ENCODE results near the gene ZSWIM8. TPM values are rescaled to one million over a fixed set of nuclear protein-coding genes. Genes with fewer than 3 reads are reported as not detected.

The ZSWIM8 gene
- total RNA-seq, 4 donors from 2014 or later: 66.4 to 123 (median 107) TPM

DNA sequence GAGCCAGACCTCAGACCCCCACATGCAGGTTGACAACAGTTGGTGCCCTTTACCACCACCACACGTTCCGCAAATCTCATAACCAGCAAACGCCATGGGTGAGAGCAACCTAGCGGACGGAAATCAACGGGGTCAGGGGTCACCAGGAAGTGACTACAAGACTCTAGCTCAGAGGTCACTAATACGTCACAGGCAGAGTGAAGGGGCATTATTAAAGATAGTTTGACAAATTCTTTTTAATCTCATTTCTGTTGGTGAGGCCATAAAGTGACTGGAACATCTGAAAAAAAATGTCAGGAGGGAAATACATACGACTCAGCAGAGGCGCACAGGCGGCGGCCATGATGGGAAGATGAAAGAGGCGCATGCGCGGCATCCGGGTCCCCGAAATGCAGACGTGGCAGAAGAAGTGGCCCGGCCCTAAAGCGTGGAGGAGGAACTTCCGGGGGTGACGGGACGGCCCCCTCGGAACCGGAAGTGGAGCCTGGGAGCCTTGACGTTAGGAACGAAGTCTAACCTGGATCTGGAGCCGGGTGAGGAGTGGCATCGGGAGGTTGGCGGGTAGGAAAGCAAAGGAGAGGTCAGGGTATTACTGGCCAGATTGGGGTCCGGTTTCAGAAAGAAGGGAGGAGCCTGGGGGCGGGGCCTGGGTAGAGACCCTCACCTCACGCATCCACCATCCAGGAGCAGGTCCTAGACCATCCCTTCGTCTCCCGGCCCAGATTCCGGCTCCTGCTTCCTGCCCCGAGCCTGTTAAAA, 41.3 kb upstream of the ZSWIM8 start, which contains the start of gene SEC24C:
TSS of gene SEC24C (plus strand) at position 468 of the 759 bp plus-strand sequence. CDS start 2,461 bp downstream, outside the sequence.
- peak within 1 kb of the TSS; percentile 88 to 90 (median 89) for H3K27ac ChIP-seq (replicated peaks in 1 of 4)
- intact Hi-C loops (cut with DNase I): loop anchor here (5.0 kb wide), 1 partner anchor 43 kb away; the partner anchor contains the start of gene ZSWIM8
- under 1% methylated on average over 36 of the region's 36 CpGs for WGBS
- no peaks in the 10 kb centered on the region for H3K9me3 ChIP-seq
- H3K4me3 ChIP-seq: peak within 1 kb of the TSS; percentile 78 to 96 (median 92)
- peak; percentile 99 for DNase-seq (ENCODE audit: extremely low spot score)
- H3K36me3 ChIP-seq: peaks cover 19 to 40% (median 27%) of the 10 kb centered on the region in 4 donors
- H3K4me1 ChIP-seq: peaks cover 36 to 64% (median 48%) of the 10 kb centered on the region in 4 donors
- H3K27me3 ChIP-seq: no peaks in the 10 kb centered on the region
- TF ChIP-seq CTCF (IDR thresholded peaks at IDR 0.05): no peak
- TF ChIP-seq POLR2AphosphoS5 (IDR thresholded peaks at IDR 0.05): peak; percentile 92 to 96
- TF ChIP-seq POLR2A (IDR thresholded peaks at IDR 0.05; ENCODE audit: low read depth): peak; percentile 6

GRCh38 chr10:73744664-73744975, 40.8 kb upstream of the ZSWIM8 start:
- DNase-seq (ENCODE audit: extremely low spot score): peak; percentile 92

GRCh38 chr10:73746721-73747120, 38.7 kb upstream of the ZSWIM8 start:
- H3K4me3 ChIP-seq: no peak overlapping the region
- 83% methylated on average over 2 of the region's 2 CpGs for WGBS
- no peak for DNase-seq (ENCODE audit: extremely low spot score)
- H3K27ac ChIP-seq (replicated peaks in 1 of 4): no peak overlapping the region
- no peaks in the 10 kb centered on the region for H3K9me3 ChIP-seq
- intact Hi-C loops (cut with DNase I): loop anchor here (2.0 kb wide), 1 partner anchor 20 kb away; no protein-coding TSS in a partner anchor
- H3K36me3 ChIP-seq: peaks cover 26 to 51% (median 51%) of the 10 kb centered on the region in 4 donors
- H3K4me1 ChIP-seq: peaks cover 41 to 81% (median 61%) of the 10 kb centered on the region in 4 donors
- TF ChIP-seq POLR2A (IDR thresholded peaks at IDR 0.05; ENCODE audit: low read depth): no peak
- TF ChIP-seq CTCF (IDR thresholded peaks at IDR 0.05): no peak
- no peak for TF ChIP-seq POLR2AphosphoS5 (IDR thresholded peaks at IDR 0.05)
- TF ChIP-seq EP300 (IDR thresholded peaks at IDR 0.05): no peak
- no peaks in the 10 kb centered on the region for H3K27me3 ChIP-seq

More at GRCh38 chr10:73744664-73744975, 40.8 kb upstream of the ZSWIM8 start:
- Histone ChIP-seq H3K36me3 (peaks cover 20 to 40% (median 32%) of the 10 kb centered on the region in 4 donors), H3K4me1 (peaks cover 36 to 69% (median 53%) of the 10 kb centered on the region in 4 donors), H3K27ac (replicated peaks in 1 of 4) (peak overlapping the region; percentile 88 to 90 (median 89)), H3K4me3 (peak overlapping the region; percentile 78 to 96 (median 92)), H3K27me3 (no peaks in the 10 kb centered on the region), H3K9me3 (no peaks in the 10 kb centered on the region)
- intact Hi-C loops (cut with DNase I): loop anchor here (5.0 kb wide), 1 partner anchor 43 kb away; the partner anchor contains the start of gene ZSWIM8
- TF ChIP-seq POLR2AphosphoS5 (IDR thresholded peaks at IDR 0.05): no peak
- no peak for TF ChIP-seq POLR2A (IDR thresholded peaks at IDR 0.05; ENCODE audit: low read depth)
- no peak for TF ChIP-seq EP300 (IDR thresholded peaks at IDR 0.05)
- no peak for TF ChIP-seq CTCF (IDR thresholded peaks at IDR 0.05)
- 1% methylated on average over 10 of the region's 10 CpGs for WGBS

DNA sequence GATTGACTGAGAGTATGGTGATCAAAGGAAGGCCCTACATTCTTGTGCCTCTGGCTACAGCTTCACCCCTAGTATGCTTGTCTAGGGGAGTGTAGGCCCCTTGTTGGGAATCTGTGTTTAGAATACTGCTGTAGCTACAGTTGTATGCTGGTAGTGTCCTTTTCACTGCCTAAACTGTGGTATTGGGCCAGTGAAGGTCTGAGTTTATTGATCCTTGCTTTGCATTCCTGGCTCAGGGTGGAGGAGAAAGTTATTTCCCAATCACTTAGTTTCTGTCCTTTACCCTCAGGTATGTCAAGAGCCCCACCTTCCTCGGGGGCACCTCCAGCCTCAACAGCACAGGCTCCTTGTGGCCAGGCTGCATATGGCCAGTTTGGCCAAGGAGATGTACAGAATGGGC, 34.6 kb upstream of the ZSWIM8 start:
- WGBS: 100% methylated on average over 1 of the region's 1 CpG
- no peak overlapping the region for H3K27ac ChIP-seq (replicated peaks in 1 of 4)
- H3K4me1 ChIP-seq: peaks cover 15 to 48% (median 36%) of the 10 kb centered on the region in 4 donors
- no peaks in the 10 kb centered on the region for H3K9me3 ChIP-seq
- H3K36me3 ChIP-seq: peaks cover 50 to 92% (median 90%) of the 10 kb centered on the region in 4 donors
- H3K27me3 ChIP-seq: no peaks in the 10 kb centered on the region
- intact Hi-C loops (cut with DNase I): no loop called here
- H3K4me3 ChIP-seq: no peak overlapping the region
- no peak for TF ChIP-seq CTCF (IDR thresholded peaks at IDR 0.05)
- TF ChIP-seq POLR2A (IDR thresholded peaks at IDR 0.05; ENCODE audit: low read depth): no peak
- TF ChIP-seq EP300 (IDR thresholded peaks at IDR 0.05): no peak
- no peak for TF ChIP-seq POLR2AphosphoS5 (IDR thresholded peaks at IDR 0.05)
- no peak for DNase-seq (ENCODE audit: extremely low spot score)

Data from esophagus muscularis mucosa (tissue), 4 donors.